GM06990 (cell line): ENCODE data around the gene AKR1C1.
"Not testable (repeated sequence)": the region's sequence is repeated elsewhere in the genome, so short reads cannot be mapped to it uniquely, and the experiment has no call there.

ENCODE experiments used
- DNase-seq: peaks from one replicate; pipeline ENCODE4 v3.0.0-alpha.2; 2011; ENCODE audit not compliant: insufficient read length; ENCODE audit errors: extremely low read depth
- H3K27me3 ChIP-seq: replicated peaks from 2 replicates; pipeline ENCODE4 v1.6.0; 2011; ENCODE audit warnings: low read length; ENCODE audit not compliant: control insufficient read depth, insufficient read depth
- H3K36me3 ChIP-seq: 2 replicates; pipeline ENCODE4 v1.5.1; 2011; ENCODE audit warnings: low read length; ENCODE audit not compliant: control insufficient read depth, insufficient read depth
- H3K4me3 ChIP-seq: replicated peaks from 2 replicates; pipeline ENCODE4 v1.5.1; 2011; ENCODE audit warnings: low read depth, mild to moderate bottlenecking, control low read depth, low read length
- TF ChIP-seq, protein P1 (sequence below): IDR thresholded peaks from 2 replicates; pipeline ENCODE4 v1.5.1; 2011; ENCODE audit warnings: low read length, control low read depth, mild to moderate bottlenecking, inconsistent platforms; ENCODE audit not compliant: insufficient read depth, poor library complexity, severe bottlenecking

The AKR1C1 gene

DNA sequence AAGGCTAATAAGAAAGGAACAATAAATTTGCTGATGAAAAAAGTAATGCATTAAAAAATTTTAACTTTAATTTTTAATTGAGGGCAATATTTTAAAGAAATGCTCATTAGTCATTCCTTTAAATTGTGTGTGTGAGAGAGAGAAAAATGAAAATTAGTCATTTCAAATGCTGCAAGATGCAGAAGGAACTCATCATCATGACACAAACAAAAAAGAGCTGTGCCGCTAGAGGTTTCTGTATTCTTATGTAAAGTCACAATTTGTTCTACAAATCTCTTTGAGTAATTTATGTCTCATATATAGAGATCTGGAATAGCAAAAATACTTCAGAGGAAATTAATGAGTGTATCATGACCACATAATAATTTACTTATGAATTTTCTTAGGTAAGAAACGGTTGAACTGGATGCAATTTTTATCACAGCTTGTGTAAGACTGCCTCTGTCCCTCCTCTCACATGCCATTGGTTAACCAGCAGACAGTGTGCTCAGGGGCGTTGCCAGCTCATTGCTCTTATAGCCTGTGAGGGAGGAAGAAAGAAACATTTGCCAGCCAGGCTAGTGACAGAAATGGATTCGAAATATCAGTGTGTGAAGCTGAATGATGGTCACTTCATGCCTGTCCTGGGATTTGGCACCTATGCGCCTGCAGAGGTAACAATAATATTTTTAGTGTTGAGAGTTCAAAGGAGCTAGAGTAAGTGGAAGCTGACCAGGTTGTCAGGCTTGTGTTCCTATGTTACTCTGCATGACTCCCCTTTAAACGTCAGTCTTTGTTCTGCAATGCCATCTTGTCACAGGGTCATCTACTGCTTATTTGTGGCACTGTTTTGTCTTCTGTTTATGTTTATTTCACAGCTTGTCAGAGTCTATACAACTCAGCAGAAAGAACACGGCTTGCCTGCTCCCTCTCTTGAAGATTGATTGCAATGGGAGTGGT, at the start of gene AKR1C1:
AKR1C1 (plus strand) TSS at position 540 of the 939 bp plus-strand sequence; CDS start at position 570, 30 bp downstream.
- DNase-seq, H3K4me3 ChIP-seq: not testable (repeated sequence)

DNA sequence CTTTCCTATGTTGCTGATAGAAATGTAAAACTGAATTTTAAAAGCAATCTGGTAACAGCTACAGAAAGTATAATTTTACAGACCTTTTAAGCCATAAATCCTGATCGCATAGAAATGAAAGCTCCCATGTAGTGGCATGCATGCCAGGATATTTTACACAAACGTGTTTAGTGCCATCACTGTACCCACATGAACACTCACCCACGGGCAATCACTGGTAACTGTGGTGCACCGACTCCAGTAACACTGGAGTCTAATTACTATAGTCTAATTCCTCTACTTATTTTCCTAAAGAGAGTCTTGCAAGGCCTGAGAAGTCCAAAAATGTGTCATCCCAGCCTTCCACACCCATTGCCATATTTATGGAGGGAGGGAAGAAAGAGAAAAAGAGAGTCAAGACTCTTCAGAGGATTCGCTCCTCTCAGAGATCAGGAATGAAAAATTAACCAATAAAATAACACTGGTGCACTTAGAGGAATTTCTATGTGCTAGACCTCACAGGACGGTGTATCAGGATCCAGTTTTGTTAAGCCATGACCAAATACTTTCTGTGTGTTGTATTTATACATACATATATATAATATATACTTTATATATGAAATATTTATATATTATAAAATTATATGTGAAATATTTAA, 48.9 kb upstream of the AKR1C1 start:
- Histone ChIP-seq H3K27me3 (no peaks in the 10 kb centered on the region), H3K4me3 (no peak overlapping the region), H3K36me3 (no peaks in the 10 kb centered on the region)
- TF ChIP-seq, protein P1, sequence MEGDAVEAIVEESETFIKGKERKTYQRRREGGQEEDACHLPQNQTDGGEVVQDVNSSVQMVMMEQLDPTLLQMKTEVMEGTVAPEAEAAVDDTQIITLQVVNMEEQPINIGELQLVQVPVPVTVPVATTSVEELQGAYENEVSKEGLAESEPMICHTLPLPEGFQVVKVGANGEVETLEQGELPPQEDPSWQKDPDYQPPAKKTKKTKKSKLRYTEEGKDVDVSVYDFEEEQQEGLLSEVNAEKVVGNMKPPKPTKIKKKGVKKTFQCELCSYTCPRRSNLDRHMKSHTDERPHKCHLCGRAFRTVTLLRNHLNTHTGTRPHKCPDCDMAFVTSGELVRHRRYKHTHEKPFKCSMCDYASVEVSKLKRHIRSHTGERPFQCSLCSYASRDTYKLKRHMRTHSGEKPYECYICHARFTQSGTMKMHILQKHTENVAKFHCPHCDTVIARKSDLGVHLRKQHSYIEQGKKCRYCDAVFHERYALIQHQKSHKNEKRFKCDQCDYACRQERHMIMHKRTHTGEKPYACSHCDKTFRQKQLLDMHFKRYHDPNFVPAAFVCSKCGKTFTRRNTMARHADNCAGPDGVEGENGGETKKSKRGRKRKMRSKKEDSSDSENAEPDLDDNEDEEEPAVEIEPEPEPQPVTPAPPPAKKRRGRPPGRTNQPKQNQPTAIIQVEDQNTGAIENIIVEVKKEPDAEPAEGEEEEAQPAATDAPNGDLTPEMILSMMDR: no peak
- DNase-seq: no peak

More for the DNA sequence above, at the start of gene AKR1C1:
- not testable (repeated sequence) for H3K36me3 ChIP-seq, H3K27me3 ChIP-seq

GRCh38 chr10:4916086-4916716, 47.0 kb upstream of the AKR1C1 start:
- no peaks in the 10 kb centered on the region for H3K27me3 ChIP-seq
- TF ChIP-seq, protein P1: no peak
- H3K4me3 ChIP-seq: no peak overlapping the region
- H3K36me3 ChIP-seq: no peaks in the 10 kb centered on the region
- no peak for DNase-seq

DNA sequence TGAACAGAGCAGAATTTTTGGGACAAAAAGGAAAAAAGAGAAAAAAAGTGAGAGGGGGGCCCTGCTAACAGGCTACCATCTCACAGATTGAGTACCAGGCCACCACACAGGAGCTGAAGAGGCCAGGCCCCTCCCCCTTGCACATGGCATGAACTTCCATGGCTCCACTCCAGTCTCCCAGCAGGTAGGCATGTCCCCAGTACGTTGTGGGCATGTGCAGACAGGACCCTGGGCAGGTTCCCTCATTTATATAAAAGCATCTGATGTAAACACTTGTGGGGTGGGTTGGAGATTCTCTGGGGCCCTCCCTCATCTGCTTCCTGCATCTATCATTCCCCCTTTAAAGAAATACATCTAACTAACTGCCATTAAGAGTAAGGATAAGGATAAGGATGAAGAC, 45.0 kb upstream of the AKR1C1 start:
- Histone ChIP-seq H3K4me3 (no peak overlapping the region), H3K36me3 (no peaks in the 10 kb centered on the region), H3K27me3 (no peaks in the 10 kb centered on the region)
- no peak for DNase-seq
- TF ChIP-seq, protein P1: no peak

GRCh38 chr10:4924482-4924881, 38.7 kb upstream of the AKR1C1 start:
- not testable (repeated sequence) for DNase-seq, H3K27me3 ChIP-seq, H3K36me3 ChIP-seq, H3K4me3 ChIP-seq

GRCh38 chr10:4926400-4926799, 36.8 kb upstream of the AKR1C1 start:
- no peak for DNase-seq
- TF ChIP-seq, protein P1: no peak
- Histone ChIP-seq H3K27me3 (no peaks in the 10 kb centered on the region), H3K36me3 (no peaks in the 10 kb centered on the region), H3K4me3 (no peak overlapping the region)
